Small intestine (tissue), 7 donors: Measurements from ENCODE around the gene FKBP1A. TPM values are rescaled to one million over a fixed set of nuclear protein-coding genes. Genes with fewer than 3 reads are reported as not detected.

Experiments
- DNase-seq, 2 donors: peaks; one replicate each; pipeline versions ENCODE4 v3.0.0 to v3.0.0-alpha.2; 2013
- FAIRE-seq: peaks from 2 replicates; lab custom pipeline; 2012; peaks lifted over from hg19 to GRCh38; lab: Jason Lieb, UNC
- H3K27ac ChIP-seq, 3 donors: one replicate each; pipeline ENCODE4 v1.5.1; 2013; ENCODE audit warnings: low read length in 2 of 3, mild to moderate bottlenecking in 2 of 3, control low read depth in 1 of 3, inconsistent platforms in 1 of 3, low read depth in 1 of 3, moderate library complexity in 1 of 3
- H3K27me3 ChIP-seq, 3 donors: one replicate each; pipeline ENCODE4 v1.6.1; 2013; ENCODE audit warnings: low read length in 3 of 3, inconsistent platforms in 1 of 3; ENCODE audit not compliant: control insufficient read depth in 3 of 3, insufficient read depth in 3 of 3
- H3K36me3 ChIP-seq, 3 donors: one replicate each; pipeline ENCODE4 v1.6.1; 2013; ENCODE audit warnings: low read length in 3 of 3, inconsistent platforms in 1 of 3, low read depth in 1 of 3, mild to moderate bottlenecking in 1 of 3, moderate library complexity in 1 of 3; ENCODE audit not compliant: control insufficient read depth in 3 of 3, insufficient read depth in 2 of 3
- H3K4me1 ChIP-seq, 3 donors: one replicate each; pipeline ENCODE4 v1.6.1; 2013; ENCODE audit warnings: low read length in 2 of 3, inconsistent platforms in 1 of 3, low read depth in 1 of 3, mild to moderate bottlenecking in 1 of 3, moderate library complexity in 1 of 3; ENCODE audit not compliant: control insufficient read depth in 3 of 3, insufficient read depth in 2 of 3
- H3K4me3 ChIP-seq, 3 donors: one replicate each; pipeline ENCODE4 v1.5.1; 2013; ENCODE audit warnings: low read length in 3 of 3, control low read depth in 1 of 3, inconsistent platforms in 1 of 3, low read depth in 1 of 3, mild to moderate bottlenecking in 1 of 3, moderate library complexity in 1 of 3
- H3K9me3 ChIP-seq, 2 donors: one replicate each; pipeline ENCODE4 v1.6.1; 2013; ENCODE audit warnings: low read depth in 1 of 2, low read length in 1 of 2; ENCODE audit not compliant: control insufficient read depth in 2 of 2, insufficient read depth in 1 of 2
- WGBS, 3 donors: extraction: QIAGEN DNeasy Blood & Tissue Kit; methylation state at CpG; one replicate each; pipeline ENCODE4 v1.1.7; 2013; 5-methylcytosine and 5-hydroxymethylcytosine counted together
- polyA plus RNA-seq, 4 donors: library from polyadenylated mRNA; stranded (reverse) in 3 of 4; unstranded in 1 of 4; fragments of 200-250 nt in 3 of 4; fragments of 120-200 nt in 1 of 4; gene quantifications; one replicate each; pipeline versions ENCODE4 v1.2.1 to v1.2.3, GENCODE V29; 2013
- donor health status: healthy with polysubstance abuse.
- donor health status: control.
- donor health status: control.
- donor health status: Bipolar disorder and iron deficiency.
- donor health status: healthy.

FKBP1A gene
- polyA plus RNA-seq, 4 donors, result 146 to 315 (median 208) TPM

DNA sequence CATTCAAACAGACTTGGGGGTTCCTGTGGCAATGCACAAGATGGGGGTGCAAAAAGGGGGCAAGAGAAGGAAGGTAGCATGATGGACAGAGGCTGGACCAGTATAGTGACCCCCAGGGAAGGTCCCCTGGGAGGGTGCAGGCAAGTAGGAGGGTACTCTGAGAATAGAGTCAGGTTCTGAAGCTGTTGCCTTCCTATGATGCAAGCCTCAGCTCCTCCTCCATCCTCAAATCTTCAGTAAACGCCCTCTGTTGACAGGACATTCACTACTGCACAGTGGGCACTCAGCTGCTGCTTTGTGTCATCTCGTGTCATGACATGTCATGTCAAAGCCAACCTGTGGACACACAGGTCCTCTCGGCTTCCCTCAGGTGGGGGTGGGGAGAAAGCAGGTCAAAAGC lies 58.1 kb downstream of the FKBP1A start:
- H3K9me3 ChIP-seq, result peaks cover 0 to 7% of the 10 kb centered on the region in 2 donors
- H3K36me3 ChIP-seq, result peaks cover 0 to 46% (median 0%) of the 10 kb centered on the region in 3 donors
- WGBS, 3 donors, result 70 to 90% (median 71%) methylated on average over 3 of the region's 3 CpGs
- H3K4me3 ChIP-seq, result no peak overlapping the region
- H3K4me1 ChIP-seq, result peaks cover 5 to 12% (median 6%) of the 10 kb centered on the region in 3 donors
- H3K27me3 ChIP-seq, result no peaks in the 10 kb centered on the region
- no peak for FAIRE-seq
- no peak overlapping the region for H3K27ac ChIP-seq
- no peak for DNase-seq

DNA sequence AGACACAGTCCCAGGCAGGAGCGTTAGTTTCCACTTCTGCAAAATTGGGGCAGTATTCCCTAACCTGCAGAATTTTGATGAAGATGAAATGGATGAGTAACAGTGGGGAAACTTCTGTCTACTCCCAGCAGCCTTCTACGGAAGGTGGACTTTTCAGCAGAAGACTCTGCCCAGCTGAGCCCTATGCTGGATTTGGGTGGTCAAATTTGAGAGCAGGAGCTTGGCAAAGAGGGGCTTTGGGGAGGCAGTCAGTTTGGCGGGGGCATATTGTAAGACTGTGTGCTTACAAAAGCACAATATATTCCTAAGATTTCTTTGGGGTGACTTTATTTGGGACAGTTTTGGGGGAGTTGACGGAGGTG lies 58.5 kb downstream of the FKBP1A start:
- DNase-seq, result no peak
- FAIRE-seq, result no peak
- Histone ChIP-seq H3K4me1 (peaks cover 5 to 16% (median 6%) of the 10 kb centered on the region in 3 donors), H3K27ac (no peak overlapping the region), H3K4me3 (no peak overlapping the region), H3K9me3 (peaks cover 0 to 7% of the 10 kb centered on the region in 2 donors), H3K36me3 (peaks cover 0 to 46% (median 0%) of the 10 kb centered on the region in 3 donors), H3K27me3 (no peaks in the 10 kb centered on the region)
- WGBS, 3 donors, result 78 to 98% (median 96%) methylated on average over 4 of the region's 4 CpGs

DNA sequence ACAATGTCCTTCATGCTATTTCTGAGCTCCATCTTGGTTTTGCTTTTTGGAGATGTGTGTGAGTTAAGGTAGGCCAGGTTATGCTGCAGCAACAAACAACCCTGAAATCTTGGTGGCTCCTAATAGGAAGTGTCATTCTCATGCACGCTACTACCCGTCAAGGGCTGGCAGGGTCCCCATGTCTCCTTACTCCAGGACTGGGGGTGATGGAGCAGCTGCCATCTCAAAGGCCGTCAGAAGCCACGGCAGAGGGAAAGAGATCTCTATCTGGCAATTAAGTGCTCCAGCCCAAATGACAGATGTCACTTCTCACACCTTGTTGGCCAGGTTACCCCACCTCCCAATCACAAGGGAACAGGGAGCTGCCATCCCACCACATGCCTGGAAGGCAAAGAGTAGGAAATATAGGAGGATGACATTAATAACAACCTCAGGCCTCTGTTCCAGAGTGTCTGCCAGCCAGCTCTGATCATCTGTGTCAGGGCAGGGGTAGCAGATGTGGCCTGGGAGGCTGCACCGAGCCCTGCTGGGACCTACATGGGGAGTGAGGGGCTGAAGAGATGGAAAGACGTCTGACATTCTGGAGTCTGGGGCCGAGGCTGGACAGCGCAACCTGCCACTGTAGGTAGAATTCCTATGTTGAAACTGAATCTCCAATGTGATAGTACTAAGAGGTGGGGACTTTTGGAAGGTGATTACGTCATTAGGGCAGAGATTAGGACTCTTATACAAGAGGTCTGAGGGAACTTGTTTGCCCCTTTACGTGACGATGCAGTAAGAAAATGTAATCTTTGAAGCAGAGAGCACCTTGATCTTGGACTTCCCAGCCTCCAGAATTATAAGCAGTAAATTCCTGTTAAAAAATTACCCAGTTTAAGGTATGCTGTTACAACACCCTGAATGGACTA lies 59.1 kb downstream of the FKBP1A start:
- Histone ChIP-seq H3K27me3 (no peaks in the 10 kb centered on the region), H3K9me3 (peaks cover 0 to 7% of the 10 kb centered on the region in 2 donors), H3K4me3 (no peak overlapping the region), H3K27ac (no peak overlapping the region), H3K4me1 (peaks cover 5 to 22% (median 6%) of the 10 kb centered on the region in 3 donors), H3K36me3 (peaks cover 0 to 46% (median 0%) of the 10 kb centered on the region in 3 donors)
- DNase-seq, result no peak
- 90 to 94% (median 93%) methylated on average over 11 of the region's 11 CpGs for WGBS, 3 donors
- FAIRE-seq, result no peak

DNA sequence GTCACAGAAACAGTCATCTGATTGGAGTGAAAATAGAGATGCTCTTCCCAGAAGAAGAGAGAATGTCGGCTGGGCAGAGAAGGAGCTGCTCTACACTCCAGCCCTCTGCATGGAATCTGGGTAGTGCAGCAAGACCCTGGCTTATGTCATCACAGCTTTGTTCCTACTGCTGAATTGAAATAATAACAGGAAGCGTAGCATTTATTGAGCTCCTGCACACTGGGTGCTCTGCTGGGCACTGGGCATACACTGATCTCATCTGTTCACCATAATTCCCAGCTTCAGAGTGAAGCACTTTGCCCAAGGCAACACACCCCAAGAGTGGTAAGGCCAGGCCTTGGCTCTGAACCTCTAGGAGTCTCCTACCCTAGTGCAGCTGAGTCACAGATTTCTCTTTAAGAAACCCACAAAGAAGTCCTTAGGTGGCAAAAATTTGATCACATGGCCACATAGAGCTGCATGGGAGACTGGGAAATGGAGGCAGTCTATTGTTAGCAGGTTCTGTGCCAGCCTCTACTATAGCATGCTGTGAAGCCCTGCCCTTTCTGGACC lies 60.0 kb downstream of the FKBP1A start:
- 92 to 100% (median 98%) methylated on average over 2 of the region's 2 CpGs for WGBS, 3 donors
- no peak overlapping the region for H3K4me3 ChIP-seq
- DNase-seq, result no peak
- peaks cover 0 to 51% (median 0%) of the 10 kb centered on the region in 3 donors for H3K36me3 ChIP-seq
- peaks cover 5 to 30% (median 6%) of the 10 kb centered on the region in 3 donors for H3K4me1 ChIP-seq
- no peak for FAIRE-seq
- H3K27me3 ChIP-seq, result no peaks in the 10 kb centered on the region
- H3K27ac ChIP-seq, result no peak overlapping the region
- peaks cover 0 to 7% of the 10 kb centered on the region in 2 donors for H3K9me3 ChIP-seq

DNA sequence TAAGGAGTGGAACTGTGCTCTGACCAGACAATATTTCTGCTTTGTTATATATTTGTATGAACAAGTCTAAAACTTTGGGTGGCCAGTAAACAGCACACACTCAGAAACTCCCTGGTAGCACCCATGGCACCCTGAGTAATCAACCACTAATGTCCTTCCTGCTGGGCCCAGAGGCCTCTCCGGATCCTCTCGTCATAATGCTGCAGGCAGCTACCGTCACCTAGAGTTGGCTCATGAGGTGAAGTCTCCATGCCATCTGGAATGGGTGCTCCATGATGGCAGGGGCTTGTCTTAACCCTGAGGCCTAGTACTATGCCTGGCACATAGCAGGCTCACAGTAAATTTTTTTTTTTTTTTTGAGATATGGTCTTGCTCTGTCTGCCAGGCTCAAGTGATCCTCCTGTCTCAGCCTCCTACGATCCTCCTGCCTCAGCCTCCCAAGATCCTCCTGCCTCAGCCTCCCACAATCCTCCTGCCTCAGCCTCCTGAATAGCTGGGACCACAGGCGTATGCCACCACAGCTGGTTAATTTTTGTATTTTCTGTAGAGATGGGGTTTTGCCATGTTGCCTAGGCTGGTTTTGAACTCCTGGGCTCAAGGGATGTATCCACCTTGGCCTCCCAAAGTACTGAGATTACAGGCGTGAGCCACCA lies 60.9 kb downstream of the FKBP1A start:
- DNase-seq, result no peak
- no peak overlapping the region for H3K27ac ChIP-seq
- no peaks in the 10 kb centered on the region for H3K27me3 ChIP-seq
- peaks cover 0 to 56% (median 0%) of the 10 kb centered on the region in 3 donors for H3K36me3 ChIP-seq
- FAIRE-seq, result no peak
- H3K4me1 ChIP-seq, result peaks cover 5 to 39% (median 5%) of the 10 kb centered on the region in 3 donors
- H3K4me3 ChIP-seq, result no peak overlapping the region
- whole genome bisulfite sequencing, 3 donors, result 86 to 96% (median 95%) methylated on average over 6 of the region's 6 CpGs
- peaks cover 0 to 7% of the 10 kb centered on the region in 2 donors for H3K9me3 ChIP-seq

DNA sequence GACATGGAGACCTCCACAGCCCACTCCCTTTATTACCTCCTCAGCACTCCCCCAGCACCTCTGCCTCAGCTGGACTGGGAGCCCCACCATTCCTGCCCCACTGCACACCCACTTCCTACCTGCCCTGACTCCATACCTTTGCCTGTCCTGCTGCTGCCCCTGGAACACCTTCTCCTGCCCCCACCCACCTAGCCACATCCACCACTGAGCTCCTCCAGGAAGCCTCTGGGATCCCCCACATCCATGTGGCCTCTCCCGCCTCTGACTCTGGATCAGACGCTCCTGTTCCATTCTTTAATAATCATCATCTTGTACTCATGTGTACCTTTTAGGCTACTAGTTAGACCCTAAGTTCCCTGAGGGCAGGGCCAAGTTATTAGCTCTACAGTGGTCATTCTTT lies 61.8 kb downstream of the FKBP1A start:
- H3K9me3 ChIP-seq, result peaks cover 0 to 7% of the 10 kb centered on the region in 2 donors
- peaks cover 5 to 48% (median 11%) of the 10 kb centered on the region in 3 donors for H3K4me1 ChIP-seq
- WGBS, 3 donors, result 89 to 92% (median 90%) methylated on average over 2 of the region's 2 CpGs
- H3K4me3 ChIP-seq, result no peak overlapping the region
- DNase-seq (no peak), FAIRE-seq (no peak)
- H3K27ac ChIP-seq, result peak overlapping the region in 2 of 3 donors; percentile 91 to 98
- H3K27me3 ChIP-seq, result no peaks in the 10 kb centered on the region
- H3K36me3 ChIP-seq, result peaks cover 0 to 53% (median 0%) of the 10 kb centered on the region in 3 donors

DNA sequence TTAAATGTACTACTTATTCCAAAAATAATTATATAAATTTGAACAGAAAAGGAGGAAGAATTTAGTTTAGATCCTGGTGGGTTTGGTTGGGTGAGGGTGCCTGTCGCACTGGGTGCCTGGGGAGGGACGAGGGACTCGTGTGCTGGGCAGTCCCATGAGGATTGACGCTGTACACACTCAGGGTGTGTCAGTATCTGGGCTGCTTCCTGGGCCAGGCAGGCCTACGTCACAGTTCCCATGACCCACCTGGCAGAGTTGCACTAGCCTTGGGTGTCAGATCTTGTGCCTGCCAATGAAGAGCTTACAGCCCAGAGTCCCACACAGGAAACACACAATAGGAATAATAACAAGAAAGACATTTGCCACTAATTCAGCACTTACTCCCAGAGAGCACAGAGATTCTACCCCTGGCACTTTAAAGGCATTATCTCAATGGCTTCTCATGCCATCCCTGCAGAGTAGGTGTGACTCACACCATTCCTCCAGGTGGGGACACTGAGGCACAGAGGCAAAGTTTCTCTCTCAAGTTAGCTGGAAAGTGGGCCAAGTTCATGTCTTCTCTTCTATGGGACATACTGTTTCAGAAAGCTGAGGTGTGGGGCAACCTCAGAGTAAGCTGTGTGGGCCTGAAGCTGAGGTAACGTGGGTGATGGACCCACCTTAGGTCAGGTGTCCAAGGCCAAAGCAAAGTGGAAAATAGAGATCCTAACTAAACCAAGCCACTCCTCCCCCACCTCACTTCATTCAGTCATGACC lies 62.6 kb downstream of the FKBP1A start:
- Histone ChIP-seq H3K4me1 (peaks cover 5 to 51% (median 13%) of the 10 kb centered on the region in 3 donors), H3K4me3 (no peak overlapping the region), H3K9me3 (peaks cover 0 to 7% of the 10 kb centered on the region in 2 donors), H3K27me3 (no peaks in the 10 kb centered on the region), H3K36me3 (peaks cover 0 to 52% (median 0%) of the 10 kb centered on the region in 3 donors), H3K27ac (peak overlapping the region; percentile 91 to 98 (median 98))
- no peak for FAIRE-seq
- DNase-seq, result peak; percentile 91 to 95
- 25 to 51% (median 45%) methylated on average over 6 of the region's 6 CpGs for WGBS, 3 donors
